Activated CD4-positive, alpha-beta T cell treated with anti-CD3 and anti-CD28 coated beads for 1 hour (primary cell): ENCODE results near the gene ORMDL2.

Experiments used
- DNase-seq: peaks from one replicate; pipeline ENCODE4 v3.0.0-alpha.2; 2020

The ORMDL2 gene

GRCh38 chr12:55817345-55818139, at the start of gene ORMDL2, which contains the start of gene SARNP:
ORMDL2 (plus strand) TSS chr12:55818041; CDS start chr12:55819000, 959 bp downstream.
SARNP (minus strand) TSS chr12:55817724; CDS start chr12:55817701, 23 bp downstream.
- DNase-seq, result peak; percentile 93

GRCh38 chr12:55771736-55772135, 46.1 kb upstream of the ORMDL2 start:
- DNase-seq, result no peak

- DNase-seq, result no peak
Measured at GRCh38 chr12:55777856-55778255, 40.0 kb upstream of the ORMDL2 start.

- DNase-seq, result no peak
Measured at GRCh38 chr12:55780685-55781084, 37.2 kb upstream of the ORMDL2 start.

GRCh38 chr12:55788546-55788945, 29.3 kb upstream of the ORMDL2 start:
- no peak for DNase-seq

- no peak for DNase-seq
Measured at GRCh38 chr12:55789171-55789570, 28.7 kb upstream of the ORMDL2 start.

GRCh38 chr12:55789893-55790292, 27.9 kb upstream of the ORMDL2 start:
- DNase-seq, result no peak

GRCh38 chr12:55795950-55796349, 21.9 kb upstream of the ORMDL2 start:
- no peak for DNase-seq

- no peak for DNase-seq
Measured at GRCh38 chr12:55797068-55797467, 20.8 kb upstream of the ORMDL2 start.

GRCh38 chr12:55797550-55797949, 20.3 kb upstream of the ORMDL2 start:
- DNase-seq, result no peak

GRCh38 chr12:55806982-55807381, 10.9 kb upstream of the ORMDL2 start:
- no peak for DNase-seq

GRCh38 chr12:55809274-55809673, 8.6 kb upstream of the ORMDL2 start:
- DNase-seq, result no peak

- no peak for DNase-seq
Measured at GRCh38 chr12:55812088-55812487, 5.8 kb upstream of the ORMDL2 start.

- no peak for DNase-seq
Measured at GRCh38 chr12:55814257-55814656, 3.6 kb upstream of the ORMDL2 start.

- DNase-seq, result no peak
Measured at GRCh38 chr12:55815473-55815872, 2.4 kb upstream of the ORMDL2 start.

GRCh38 chr12:55816881-55817344, 928 bp upstream of the ORMDL2 start:
- DNase-seq, result no peak

- DNase-seq, result no peak
Measured at GRCh38 chr12:55818140-55818728, 393 bp downstream of the ORMDL2 start.

- no peak for DNase-seq
Measured at GRCh38 chr12:55818886-55819285, 1.0 kb downstream of the ORMDL2 start.

- DNase-seq, result no peak
Measured at GRCh38 chr12:55820679-55821078, 2.8 kb downstream of the ORMDL2 start.

GRCh38 chr12:55822228-55822627, 4.4 kb downstream of the ORMDL2 start:
- no peak for DNase-seq

- DNase-seq, result no peak
Measured at GRCh38 chr12:55823419-55823818, 5.6 kb downstream of the ORMDL2 start.

- no peak for DNase-seq
Measured at GRCh38 chr12:55824726-55825125, 6.9 kb downstream of the ORMDL2 start.

GRCh38 chr12:55827806-55828205, 10.0 kb downstream of the ORMDL2 start:
- DNase-seq, result no peak

GRCh38 chr12:55828357-55828756, 10.5 kb downstream of the ORMDL2 start:
- DNase-seq, result no peak
